Activated CD8-positive, alpha-beta memory T cell treated with anti-CD3 and anti-CD28 coated beads, Interleukin-2, amount 50 U/mL, for 24 hours (primary cell): ENCODE results near the gene ARID4A.
"Not testable (repeated sequence)": the region's sequence is repeated elsewhere in the genome, so short reads cannot be mapped to it uniquely, and the experiment has no call there.

ENCODE experiments used
- DNase-seq: peaks from one replicate; pipeline ENCODE4 v3.0.0-alpha.2; 2020; ENCODE audit errors: extremely low read depth

The ARID4A gene

GRCh38 chr14:58298477-58299400 lies at the start of gene ARID4A:
ARID4A (plus strand) TSS chr14:58298555; CDS start chr14:58299855, 1,300 bp downstream.
- DNase-seq = no peak

- no peak for DNase-seq
Observed at GRCh38 chr14:58249611-58250010, 48.7 kb upstream of the ARID4A start.

GRCh38 chr14:58258156-58258555 lies 40.2 kb upstream of the ARID4A start:
- no peak for DNase-seq

GRCh38 chr14:58262005-58262404 lies 36.4 kb upstream of the ARID4A start:
- not testable (repeated sequence) for DNase-seq

GRCh38 chr14:58265401-58265800 lies 33.0 kb upstream of the ARID4A start:
- no peak for DNase-seq

- no peak for DNase-seq
Observed at GRCh38 chr14:58270628-58271027, 27.7 kb upstream of the ARID4A start.

- DNase-seq = no peak
Observed at GRCh38 chr14:58272588-58273372, 25.6 kb upstream of the ARID4A start.

GRCh38 chr14:58274881-58275280 lies 23.5 kb upstream of the ARID4A start:
- no peak for DNase-seq

- DNase-seq = no peak
Observed at GRCh38 chr14:58275527-58276190, 22.7 kb upstream of the ARID4A start.

GRCh38 chr14:58276208-58276607 lies 22.1 kb upstream of the ARID4A start:
- DNase-seq = no peak

GRCh38 chr14:58278177-58278576 lies 20.2 kb upstream of the ARID4A start:
- no peak for DNase-seq

- DNase-seq = no peak
Observed at GRCh38 chr14:58280954-58281787, 17.2 kb upstream of the ARID4A start.

GRCh38 chr14:58281969-58282368 lies 16.4 kb upstream of the ARID4A start:
- no peak for DNase-seq

- DNase-seq = no peak
Observed at GRCh38 chr14:58282925-58283593, 15.3 kb upstream of the ARID4A start.

GRCh38 chr14:58283730-58284129 lies 14.6 kb upstream of the ARID4A start:
- DNase-seq = no peak

- DNase-seq = no peak
Observed at GRCh38 chr14:58285132-58285531, 13.2 kb upstream of the ARID4A start.

GRCh38 chr14:58287607-58288042 lies 10.7 kb upstream of the ARID4A start:
- DNase-seq = no peak

GRCh38 chr14:58288106-58288792 lies 10.1 kb upstream of the ARID4A start:
- DNase-seq = no peak

GRCh38 chr14:58291646-58292045 lies 6.7 kb upstream of the ARID4A start:
- DNase-seq = no peak

- no peak for DNase-seq
Observed at GRCh38 chr14:58292187-58292586, 6.2 kb upstream of the ARID4A start.
